Ureter (tissue), 1 donor: Measurements from ENCODE around the gene POLG. TPM values are rescaled to one million over a fixed set of nuclear protein-coding genes. Genes with fewer than 3 reads are reported as not detected.
"Not testable (repeated sequence)": the region's sequence is repeated elsewhere in the genome, so short reads cannot be mapped to it uniquely, and the experiment has no call there.

Experiments used
- DNase-seq: peaks from one replicate; pipeline ENCODE4 v3.0.0-alpha.2; 2020; ENCODE audit warnings: low spot score
- total RNA-seq: library from RNA; stranded (reverse); gene quantifications from one replicate; pipeline ENCODE4 v1.2.4, GENCODE V29; 2023
- donor health status: DM: yes; HTN: yes; CAD: no.

POLG gene
- total RNA-seq, 1 donor from 2014 or later = 64.8 TPM

DNA sequence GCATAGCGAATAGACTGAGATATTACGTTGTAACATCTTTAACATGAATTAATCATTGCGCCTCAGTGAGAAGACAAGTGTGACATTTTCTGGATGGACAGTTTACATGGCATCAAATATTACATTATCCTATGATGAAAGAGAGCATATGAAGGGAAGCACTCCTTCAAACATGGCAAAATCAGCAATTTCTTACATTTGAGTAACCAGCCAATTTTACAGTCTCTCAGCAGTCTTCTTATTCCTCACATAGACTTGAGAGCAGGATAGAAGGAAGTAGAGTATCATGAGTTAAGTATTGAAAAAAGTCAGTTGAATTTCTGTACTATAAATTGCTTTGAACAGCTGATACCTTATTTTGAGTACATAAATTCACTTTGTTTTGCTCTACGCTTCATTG lies 52.0 kb downstream of the POLG start:
- no peak for DNase-seq

DNA sequence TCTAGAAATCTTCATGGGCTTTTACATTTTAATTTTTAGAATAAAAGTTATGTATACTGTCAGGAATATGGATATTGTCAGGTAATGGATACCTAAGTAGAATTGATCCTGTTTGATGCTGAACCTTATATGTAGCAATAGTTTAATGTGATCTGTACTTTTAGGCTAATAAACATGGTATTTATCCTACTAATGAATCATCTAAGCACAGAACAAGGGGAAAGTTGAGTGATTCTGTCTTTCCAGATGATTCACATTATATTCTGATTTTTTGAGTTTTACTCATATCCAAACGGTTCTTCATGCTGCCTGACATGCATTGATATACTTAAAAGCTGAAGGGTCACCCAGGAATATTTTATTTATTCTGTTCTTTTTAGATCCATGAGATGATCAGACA lies 56.3 kb downstream of the POLG start:
- DNase-seq = no peak

DNA sequence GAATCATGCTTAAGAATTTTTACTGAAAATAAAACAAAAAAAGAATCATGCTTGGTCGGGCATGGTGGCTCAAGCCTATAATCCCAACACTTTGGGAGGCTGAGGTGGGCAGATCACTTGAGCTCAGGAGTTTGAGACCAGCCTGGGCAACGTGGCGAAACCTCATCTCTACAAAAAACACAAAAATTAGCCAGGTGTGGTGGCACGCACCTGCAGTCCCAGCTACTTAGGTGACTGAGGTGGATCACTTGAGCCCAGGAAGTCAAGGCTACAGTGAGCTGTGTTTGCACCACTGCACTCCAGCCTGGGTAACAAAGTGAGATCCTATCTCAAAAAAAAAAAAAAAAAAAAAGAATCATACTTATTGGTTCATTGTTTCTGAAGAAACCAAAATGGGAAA lies 57.3 kb downstream of the POLG start:
- DNase-seq = not testable (repeated sequence)

Other genes with a start within 250 kb of the POLG start
- 134 TPM for gene ABHD2, start 246.4 kb downstream of the POLG start, total RNA-seq
- gene RLBP1, start 113.2 kb downstream of the POLG start, total RNA-seq = not detected
- gene FANCI, start 90.8 kb downstream of the POLG start, total RNA-seq = 8.2 TPM
- gene RHCG, start 161.8 kb upstream of the POLG start, total RNA-seq = 1.1 TPM
- 0.47 TPM for gene TICRR, start 240.6 kb upstream of the POLG start, total RNA-seq